Measurements from ENCODE around the gene WDR55. TPM values are rescaled to one million over a fixed set of nuclear protein-coding genes. Genes with fewer than 3 reads are reported as not detected.
A peak's percentile ranks its signal among the peaks of the same experiment; 100 is the strongest.

The WDR55 gene
- total and polyA plus RNA-seq, 7 donors: 13.2 to 35.0 (median 18.0) TPM

- H3K4me3 ChIP-seq: peak overlapping the region in 3 of 4 donors; percentile 19 to 22 (median 20)
- H3K27ac ChIP-seq: no peak overlapping the region
- H3K9me3 ChIP-seq: no peaks in the 10 kb centered on the region
- peaks cover 32 to 78% (median 51%) of the 10 kb centered on the region in 4 donors for H3K36me3 ChIP-seq
- H3K4me1 ChIP-seq: peaks cover 0 to 7% (median 2%) of the 10 kb centered on the region in 4 donors
- intact Hi-C loops (cut with DNase I): no loop called here
- 71 to 75% methylated on average over 70 of the region's 70 CpGs for WGBS, 2 donors
- no peak for DNase-seq
- H3K27me3 ChIP-seq: no peaks in the 10 kb centered on the region
- TF ChIP-seq POLR2A (IDR thresholded peaks at IDR 0.05): no peak
- TF ChIP-seq POLR2AphosphoS5 (IDR thresholded peaks at IDR 0.05): no peak
- no peak for TF ChIP-seq CTCF (IDR thresholded peaks at IDR 0.05)
- TF ChIP-seq EP300 (IDR thresholded peaks at IDR 0.05): no peak
Observed at GRCh38 chr5:140672455-140673186, 7.9 kb downstream of the WDR55 start.

GRCh38 chr5:140673187-140673976 lies 8.7 kb downstream of the WDR55 start, which contains the start of gene DND1:
TSS of gene DND1 (minus strand) at chr5:140673576. CDS start at chr5:140673542, 34 bp downstream.
- H3K27me3 ChIP-seq: no peaks in the 10 kb centered on the region
- WGBS, 2 donors: 93 to 94% methylated on average over 45 of the region's 45 CpGs
- no peaks in the 10 kb centered on the region for H3K9me3 ChIP-seq
- peaks cover 32 to 81% (median 49%) of the 10 kb centered on the region in 4 donors for H3K36me3 ChIP-seq
- H3K27ac ChIP-seq: no peak within 1 kb of the TSS
- TF ChIP-seq EP300 (IDR thresholded peaks at IDR 0.05): no peak
- H3K4me1 ChIP-seq: peaks cover 0 to 7% (median 2%) of the 10 kb centered on the region in 4 donors
- intact Hi-C loops (cut with DNase I): no loop called here
- no peak for DNase-seq
- peak within 1 kb of the TSS in 3 of 4 donors; percentile 19 to 22 (median 20) for H3K4me3 ChIP-seq

GRCh38 chr5:140674211-140674610 lies 9.5 kb downstream of the WDR55 start:
- H3K27ac ChIP-seq: no peak overlapping the region
- peaks cover 26 to 81% (median 41%) of the 10 kb centered on the region in 4 donors for H3K36me3 ChIP-seq
- no peak overlapping the region for H3K4me3 ChIP-seq
- intact Hi-C loops (cut with DNase I): no loop called here
- no peaks in the 10 kb centered on the region for H3K9me3 ChIP-seq
- 85 to 91% methylated on average over 2 of the region's 2 CpGs for WGBS, 2 donors
- no peak for DNase-seq
- H3K27me3 ChIP-seq: no peaks in the 10 kb centered on the region
- H3K4me1 ChIP-seq: peaks cover 0 to 7% (median 2%) of the 10 kb centered on the region in 4 donors
- no peak for TF ChIP-seq POLR2AphosphoS5 (IDR thresholded peaks at IDR 0.05)
- TF ChIP-seq CTCF (IDR thresholded peaks at IDR 0.05): no peak
- no peak for TF ChIP-seq POLR2A (IDR thresholded peaks at IDR 0.05)
- no peak for TF ChIP-seq EP300 (IDR thresholded peaks at IDR 0.05)

GRCh38 chr5:140674629-140675028 lies 9.9 kb downstream of the WDR55 start:
- no peak for DNase-seq
- no peak overlapping the region for H3K27ac ChIP-seq
- no peaks in the 10 kb centered on the region for H3K27me3 ChIP-seq
- no peaks in the 10 kb centered on the region for H3K9me3 ChIP-seq
- no peak overlapping the region for H3K4me3 ChIP-seq
- WGBS, 2 donors: 95 to 96% methylated on average over 4 of the region's 4 CpGs
- TF ChIP-seq EP300 (IDR thresholded peaks at IDR 0.05) (no peak), POLR2A (IDR thresholded peaks at IDR 0.05) (no peak), CTCF (IDR thresholded peaks at IDR 0.05) (no peak), POLR2AphosphoS5 (IDR thresholded peaks at IDR 0.05) (no peak)
- intact Hi-C loops (cut with DNase I): no loop called here
- H3K4me1 ChIP-seq: peaks cover 0 to 7% (median 2%) of the 10 kb centered on the region in 4 donors
- peaks cover 22 to 81% (median 36%) of the 10 kb centered on the region in 4 donors for H3K36me3 ChIP-seq

- peaks cover 20 to 88% (median 40%) of the 10 kb centered on the region in 4 donors for H3K36me3 ChIP-seq
Observed at GRCh38 chr5:140677947-140678346, 13.2 kb downstream of the WDR55 start.

More at GRCh38 chr5:140677947-140678346, 13.2 kb downstream of the WDR55 start:
- no peak for DNase-seq
- WGBS, 2 donors: 72 to 92% methylated on average over 3 of the region's 3 CpGs
- Histone ChIP-seq H3K4me1 (peaks cover 0 to 2% (median 0%) of the 10 kb centered on the region in 4 donors), H3K27me3 (no peaks in the 10 kb centered on the region), H3K27ac (no peak overlapping the region), H3K9me3 (no peaks in the 10 kb centered on the region), H3K4me3 (no peak overlapping the region)
- TF ChIP-seq POLR2A (IDR thresholded peaks at IDR 0.05) (no peak), EP300 (IDR thresholded peaks at IDR 0.05) (no peak), POLR2AphosphoS5 (IDR thresholded peaks at IDR 0.05) (no peak), CTCF (IDR thresholded peaks at IDR 0.05) (no peak)
- intact Hi-C loops (cut with DNase I): no loop called here

All from sigmoid colon (tissue), 7 donors.